GM23338 (cell line): ENCODE data around the gene MORN2. TPM values are rescaled to one million over a fixed set of nuclear protein-coding genes. Genes with fewer than 3 reads are reported as not detected.

Experiments
- ATAC-seq: fragments of 200-7000 bp; cut with Tn5 transposase; 3 replicates; pipeline ENCODE4 v1.9.1; 2020
- DNase-seq: peaks from one replicate; pipeline ENCODE4 v3.0.0-alpha.2; 2015; ENCODE audit warnings: low spot score
- H2AFZ ChIP-seq: fragments of 200-600 bp; sonication (generic); 2 replicates; pipeline ENCODE4 v1.8.0; 2016; ENCODE audit warnings: antibody characterized with exemption, mild to moderate bottlenecking, moderate library complexity
- H3F3A ChIP-seq: fragments of 200-600 bp; sonication (generic); replicated peaks from 2 replicates; pipeline ENCODE4 v1.8.0; 2017; ENCODE audit warnings: antibody characterized with exemption, mixed run types, low read depth
- H3K27ac ChIP-seq: fragments of 200-600 bp; sonication (generic); 2 replicates; pipeline ENCODE4 v1.6.1; 2016; ENCODE audit warnings: low read depth
- H3K27me3 ChIP-seq: fragments of 200-600 bp; sonication (generic); 2 replicates; pipeline ENCODE4 v1.8.0; 2016; ENCODE audit warnings: mild to moderate bottlenecking, mixed run types, moderate library complexity; ENCODE audit not compliant: insufficient read depth
- H3K36me3 ChIP-seq: fragments of 200-600 bp; sonication (generic); 2 replicates; pipeline ENCODE4 v1.8.0; 2016; ENCODE audit warnings: mild to moderate bottlenecking; ENCODE audit not compliant: insufficient read depth
- H3K4me1 ChIP-seq: fragments of 200-600 bp; sonication (generic); 2 replicates; pipeline ENCODE4 v1.8.0; 2016; ENCODE audit warnings: mild to moderate bottlenecking, moderate library complexity; ENCODE audit not compliant: insufficient read depth
- H3K4me2 ChIP-seq: fragments of 200-600 bp; sonication (generic); 2 replicates; pipeline ENCODE4 v1.7.1; 2017; ENCODE audit warnings: mixed run types
- H3K4me3 ChIP-seq: fragments of 200-600 bp; sonication (generic); 2 replicates; pipeline ENCODE4 v1.6.1; 2016; ENCODE audit warnings: mixed run types
- H3K79me2 ChIP-seq: fragments of 200-600 bp; sonication (generic); replicated peaks from 2 replicates; pipeline ENCODE4 v1.8.0; 2017; ENCODE audit warnings: mild to moderate bottlenecking; ENCODE audit not compliant: insufficient read depth
- H3K9me2 ChIP-seq: fragments of 200-600 bp; sonication (generic); 2 replicates; pipeline ENCODE4 v1.8.0; 2017; ENCODE audit not compliant: insufficient read depth
- H4K20me1 ChIP-seq: fragments of 200-600 bp; sonication (generic); replicated peaks from 2 replicates; pipeline ENCODE4 v1.8.0; 2017; ENCODE audit warnings: mild to moderate bottlenecking; ENCODE audit not compliant: insufficient read depth
- H3K27ac Mint-ChIP-seq: 2 replicates; pipeline ENCODE4 v1.8.0; 2020; ENCODE audit warnings: inconsistent platforms, mild to moderate bottlenecking, moderate library complexity, mixed read lengths
- H3K27me3 Mint-ChIP-seq: 3 replicates; pipeline ENCODE4 v1.8.0; 2022; ENCODE audit warnings: low read depth, mild to moderate bottlenecking, moderate library complexity, mixed read lengths, inconsistent platforms; ENCODE audit not compliant: insufficient read depth, poor library complexity
- H3K36me3 Mint-ChIP-seq: 3 replicates; pipeline ENCODE4 v1.8.0; 2021; ENCODE audit warnings: low read depth, mild to moderate bottlenecking, inconsistent platforms, moderate library complexity, mixed read lengths
- H3K4me1 Mint-ChIP-seq: 3 replicates; pipeline ENCODE4 v1.8.0; 2020; ENCODE audit warnings: mild to moderate bottlenecking, inconsistent platforms, mixed read lengths
- H3K4me3 Mint-ChIP-seq: 3 replicates; pipeline ENCODE4 v1.8.0; 2021; ENCODE audit warnings: moderate library complexity, mild to moderate bottlenecking, inconsistent platforms, mixed read lengths
- H3K9me3 Mint-ChIP-seq: 3 replicates; pipeline ENCODE4 v1.8.0; 2020; ENCODE audit warnings: moderate library complexity, mild to moderate bottlenecking, inconsistent platforms, mixed read lengths
- CTCF ChIP-seq, 2 experiments: fragments of 200-600 bp in 1 of 2; sonication (generic) in 1 of 2; conservative IDR thresholded peaks; 2 replicates each; pipeline versions ENCODE4 v1.5.1 to v1.6.1; 2016 to 2017; ENCODE audit warnings: antibody characterized with exemption in 2 of 2, low read depth in 2 of 2, mild to moderate bottlenecking in 2 of 2, moderate library complexity in 1 of 2
- EZH2phosphoT487 ChIP-seq: fragments of 200-600 bp; sonication (generic); IDR thresholded peaks from one replicate; pipeline ENCODE4 v1.8.1; 2018; ENCODE audit warnings: antibody characterized with exemption; ENCODE audit not compliant: unreplicated experiment
- NANOG ChIP-seq: IDR thresholded peaks from 2 replicates; pipeline ENCODE4 v1.6.1; 2016; ENCODE audit warnings: antibody characterized with exemption, borderline replicate concordance
- REST ChIP-seq: IDR thresholded peaks from one replicate; pipeline ENCODE4 v1.6.1; 2018; ENCODE audit warnings: antibody characterized with exemption; ENCODE audit not compliant: unreplicated experiment
- STAT1 ChIP-seq: IDR thresholded peaks from one replicate; pipeline ENCODE4 v1.6.1; 2016; ENCODE audit warnings: antibody characterized with exemption; ENCODE audit not compliant: unreplicated experiment
- ZNF331 ChIP-seq: fragments of 250-450 bp; sonication (Bioruptor Pico); IDR thresholded peaks from 2 replicates; pipeline ENCODE4 v1.5.0; 2020; ENCODE audit warnings: low read depth, mild to moderate bottlenecking, moderate library complexity
- ZNF462 ChIP-seq: fragments of 250-450 bp; sonication (Bioruptor Pico); IDR thresholded peaks from 2 replicates; pipeline ENCODE4 v1.5.0; 2020; ENCODE audit warnings: mild to moderate bottlenecking, moderate library complexity
- polyA plus RNA-seq: library from polyadenylated mRNA; unstranded; fragments of >200 nt; fragmentation: Nextera tagmentation; extraction: Ambion mirVana; gene quantifications from 2 replicates; pipeline ENCODE4 v1.2.1, GENCODE V29; 2016
- total RNA-seq: library from RNA; depleted of rRNA; stranded (reverse); fragments of >200 nt; shearing (Covaris generic); gene quantifications from 2 replicates; pipeline ENCODE4 v1.2.3, GENCODE V29; 2014

The MORN2 gene
- total and polyA plus RNA-seq, 2 experiments from 2014 or later: 7.6 to 45.2 TPM

- H3K4me1 ChIP-seq: no peaks in the 10 kb centered on the region
- H3K27me3 Mint-ChIP-seq: peaks cover 4% of the 10 kb centered on the region
- no peaks in the 10 kb centered on the region for H3K79me2 ChIP-seq
- no peaks in the 10 kb centered on the region for H4K20me1 ChIP-seq
- ATAC-seq: peak; percentile 99
- H3K36me3 ChIP-seq: no peaks in the 10 kb centered on the region
- H3K27ac ChIP-seq: no peak overlapping the region
- no peak overlapping the region for H3K27ac Mint-ChIP-seq
- no peak overlapping the region for H3K4me3 Mint-ChIP-seq
- H3K4me3 ChIP-seq: no peak overlapping the region
- H3K4me2 ChIP-seq: no peak overlapping the region
- TF ChIP-seq STAT1 (no peak), CTCF (conservative IDR thresholded peaks at IDR 0.05; ENCODE audit: low read depth in 2 of 2) (peak; percentile 54 to 62)
- H3K4me1 Mint-ChIP-seq: peaks cover 5% of the 10 kb centered on the region; the same call in 1 of the 3 replicates
- H2AFZ ChIP-seq: peak overlapping the region; percentile 28; the same call in 1 of the 2 replicates
- no peaks in the 10 kb centered on the region for H3K36me3 Mint-ChIP-seq
- peak; percentile 69 for DNase-seq
- no peaks in the 10 kb centered on the region for H3F3A ChIP-seq
- no peaks in the 10 kb centered on the region for H3K27me3 ChIP-seq
- no peaks in the 10 kb centered on the region for H3K9me3 Mint-ChIP-seq
- no peaks in the 10 kb centered on the region for H3K9me2 ChIP-seq
Observed at GRCh38 chr2:38925982-38926381, 50.2 kb downstream of the MORN2 start.

- no peaks in the 10 kb centered on the region for H3K4me1 ChIP-seq
- no peaks in the 10 kb centered on the region for H4K20me1 ChIP-seq
- Mint-ChIP-seq H3K4me1 (peaks cover 2% of the 10 kb centered on the region; the same call in 2 of the 3 replicates), H3K27ac (no peak overlapping the region), H3K36me3 (no peaks in the 10 kb centered on the region), H3K4me3 (no peak overlapping the region), H3K9me3 (no peaks in the 10 kb centered on the region), H3K27me3 (peaks cover 4% of the 10 kb centered on the region)
- H3K27me3 ChIP-seq: no peaks in the 10 kb centered on the region
- H3K79me2 ChIP-seq: no peaks in the 10 kb centered on the region
- H2AFZ ChIP-seq: no peak overlapping the region
- H3K36me3 ChIP-seq: no peaks in the 10 kb centered on the region
- H3K4me2 ChIP-seq: no peak overlapping the region
- ATAC-seq: no peak
- H3F3A ChIP-seq: no peaks in the 10 kb centered on the region
- no peak overlapping the region for H3K27ac ChIP-seq
- H3K4me3 ChIP-seq: no peak overlapping the region
- no peak for DNase-seq
- no peaks in the 10 kb centered on the region for H3K9me2 ChIP-seq
- no peak for TF ChIP-seq REST
- TF ChIP-seq ZNF331 (CRISPR knock-in tag): no peak
- no peak for TF ChIP-seq CTCF (conservative IDR thresholded peaks at IDR 0.05; ENCODE audit: low read depth in 2 of 2)
- TF ChIP-seq ZNF462 (CRISPR knock-in tag): no peak
- TF ChIP-seq EZH2phosphoT487: no peak
- no peak for TF ChIP-seq NANOG
Observed at GRCh38 chr2:38930600-38930999, 54.8 kb downstream of the MORN2 start.
